GM18861 (cell line): Measurements from ENCODE around the gene MMGT1.
"Not testable (repeated sequence)": the region's sequence is repeated elsewhere in the genome, so short reads cannot be mapped to it uniquely, and the experiment has no call there.

Experiments used
- ATAC-seq: cut with Tn5 transposase; IDR thresholded peaks from one replicate; pipeline ENCODE4 v1.9.1; 2021; ENCODE audit not compliant: unreplicated experiment

MMGT1 gene

DNA sequence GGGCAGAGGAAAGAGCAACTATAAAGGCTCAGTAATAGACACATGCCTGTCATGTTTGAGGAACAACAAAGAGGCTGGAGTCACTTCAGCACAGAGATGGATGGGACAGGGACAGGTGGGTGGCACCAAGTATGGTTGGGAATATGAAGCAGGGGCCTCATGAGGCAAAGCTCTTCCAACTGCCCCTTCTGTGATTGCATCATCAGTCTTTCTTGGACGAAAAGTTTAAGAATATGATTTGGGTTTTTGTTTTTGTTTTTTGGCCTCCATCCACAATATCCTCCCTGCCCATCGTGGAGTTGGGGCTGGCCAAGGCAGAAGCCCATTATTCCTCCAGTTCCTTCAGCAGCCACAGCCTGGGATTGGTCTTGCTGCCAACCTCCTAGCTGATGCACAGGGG lies 45.9 kb downstream of the MMGT1 start:
- no peak for ATAC-seq

DNA sequence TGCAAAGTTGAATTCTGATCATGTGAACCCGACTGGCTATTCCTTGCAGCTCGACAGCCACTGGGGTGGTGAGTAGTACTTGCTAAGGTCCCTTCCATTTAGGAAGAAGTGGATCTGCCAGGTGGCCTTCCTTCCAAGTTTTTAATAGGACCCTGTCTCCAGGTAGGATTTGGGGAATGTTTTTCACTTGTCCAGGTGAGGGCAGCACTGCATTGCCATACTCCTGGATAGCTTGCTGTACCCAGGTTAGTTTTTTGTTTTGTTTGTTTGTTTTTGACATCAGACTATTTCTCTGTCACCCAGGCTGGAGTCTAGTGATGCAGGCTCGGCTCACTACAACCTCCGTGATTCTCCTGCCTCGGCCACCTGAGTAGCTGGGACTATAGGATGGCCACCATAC lies 50.4 kb downstream of the MMGT1 start:
- no peak for ATAC-seq

DNA sequence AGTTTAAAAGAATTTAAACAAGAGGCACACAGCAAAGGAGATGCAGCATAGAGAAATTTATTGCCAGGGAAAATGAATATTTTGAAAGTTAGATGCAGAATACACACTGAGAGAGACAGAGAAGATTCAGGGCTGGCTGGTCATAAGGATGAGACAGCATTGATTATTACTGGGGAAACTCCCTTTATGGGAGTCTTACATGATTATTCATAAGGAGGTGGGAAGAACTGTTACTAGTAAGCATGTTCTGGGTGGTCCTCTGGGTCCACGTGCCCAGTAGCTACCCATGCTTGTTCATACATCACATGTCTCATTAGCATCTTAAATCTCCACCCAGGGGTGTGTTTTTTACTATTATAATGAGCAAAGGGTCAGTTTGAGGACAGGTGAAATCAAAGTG lies 53.3 kb downstream of the MMGT1 start:
- not testable (repeated sequence) for ATAC-seq

DNA sequence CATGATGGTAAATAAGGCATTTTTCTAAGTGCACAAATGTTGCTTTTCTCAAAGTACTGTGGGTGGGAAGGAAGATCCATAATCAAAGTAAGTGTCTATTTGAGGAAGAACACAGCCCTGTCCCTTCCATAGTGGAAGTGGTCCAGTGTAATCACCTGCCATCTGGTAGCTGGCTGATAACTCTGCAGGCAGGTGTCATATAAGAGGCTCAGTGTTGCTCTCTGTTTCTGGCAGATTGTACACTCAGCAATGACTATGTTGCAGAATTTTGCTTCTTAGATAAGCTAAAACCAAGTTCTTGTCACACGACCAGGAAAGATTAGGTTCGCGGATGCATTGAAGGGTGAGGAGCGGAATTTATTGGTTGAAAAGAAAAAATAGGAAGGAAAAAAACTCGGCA lies 59.4 kb downstream of the MMGT1 start:
- ATAC-seq = no peak
